NCI-H526 treated with DMSO at 0.1 percent for 48 hours (cell line): ENCODE measurements around the gene TMEM244.
"Not testable (repeated sequence)": the region's sequence is repeated elsewhere in the genome, so short reads cannot be mapped to it uniquely, and the experiment has no call there.

Source experiments
- DNase-seq: peaks from one replicate; lab custom pipeline; 2025; lab: John Stamatoyannopoulos, UW

Gene TMEM244

GRCh38 chr6:129807141-129807540, 54.0 kb downstream of the TMEM244 start:
- DNase-seq, result not testable (repeated sequence)

- not testable (repeated sequence) for DNase-seq
Measured at GRCh38 chr6:129802920-129803319, 58.2 kb downstream of the TMEM244 start.

- DNase-seq, result no peak
Measured at GRCh38 chr6:129801909-129802308, 59.2 kb downstream of the TMEM244 start.

- DNase-seq, result no peak
Measured at GRCh38 chr6:129795261-129795660, 65.9 kb downstream of the TMEM244 start.

GRCh38 chr6:129793447-129793846, 67.7 kb downstream of the TMEM244 start:
- DNase-seq, result no peak

GRCh38 chr6:129792049-129792448, 69.1 kb downstream of the TMEM244 start:
- DNase-seq, result no peak

GRCh38 chr6:129790785-129791184, 70.3 kb downstream of the TMEM244 start:
- no peak for DNase-seq

- no peak for DNase-seq
Measured at GRCh38 chr6:129789974-129790373, 71.1 kb downstream of the TMEM244 start.

GRCh38 chr6:129787816-129788215, 73.3 kb downstream of the TMEM244 start:
- no peak for DNase-seq

GRCh38 chr6:129786548-129786947, 74.6 kb downstream of the TMEM244 start:
- no peak for DNase-seq

- no peak for DNase-seq
Measured at GRCh38 chr6:129785756-129786135, 75.4 kb downstream of the TMEM244 start.

- no peak for DNase-seq
Measured at GRCh38 chr6:129785047-129785755, 75.9 kb downstream of the TMEM244 start.
